MM.1S (cell line): ENCODE results near the gene CTNNAL1.

Source experiments
- DNase-seq: peaks from one replicate; pipeline ENCODE4 v3.0.0-alpha.2; 2015
- H2AFZ ChIP-seq: fragments of 300-600 bp; sonication (generic); 2 replicates; pipeline ENCODE4 v1.6.0; 2016; ENCODE audit warnings: antibody characterized with exemption, low read length
- H3F3A ChIP-seq: fragments of 300-600 bp; sonication (generic); 2 replicates; pipeline ENCODE4 v1.6.1; 2016; ENCODE audit warnings: mild to moderate bottlenecking, antibody characterized with exemption, low read length, moderate library complexity, mixed read lengths; ENCODE audit not compliant: insufficient read depth
- H3K27ac ChIP-seq: fragments of 300-600 bp; sonication (generic); 2 replicates; pipeline ENCODE4 v1.5.1; 2016; ENCODE audit warnings: mild to moderate bottlenecking, low read length
- H3K27me3 ChIP-seq: fragments of 300-600 bp; sonication (generic); replicated peaks from 2 replicates; pipeline ENCODE4 v1.6.0; 2016; ENCODE audit warnings: low read length; ENCODE audit not compliant: insufficient read depth
- H3K36me3 ChIP-seq: fragments of 300-600 bp; sonication (generic); replicated peaks from 2 replicates; pipeline ENCODE4 v1.6.1; 2016; ENCODE audit warnings: mild to moderate bottlenecking, low read length, mixed read lengths; ENCODE audit not compliant: insufficient read depth
- H3K4me1 ChIP-seq: fragments of 300-600 bp; sonication (generic); 2 replicates; pipeline ENCODE4 v1.6.1; 2016; ENCODE audit warnings: low read length, mixed read lengths
- H3K4me2 ChIP-seq: fragments of 300-600 bp; sonication (generic); 2 replicates; pipeline ENCODE4 v1.6.0; 2016; ENCODE audit warnings: low read depth, low read length
- H3K4me3 ChIP-seq: fragments of 300-600 bp; sonication (generic); 2 replicates; pipeline ENCODE4 v1.5.1; 2016; ENCODE audit warnings: low read length, mixed read lengths
- H3K79me2 ChIP-seq: fragments of 300-600 bp; sonication (generic); 2 replicates; pipeline ENCODE4 v1.6.1; 2016; ENCODE audit warnings: mixed run types, low read length, mixed read lengths
- H3K9ac ChIP-seq: fragments of 300-600 bp; sonication (generic); 2 replicates; pipeline ENCODE4 v1.6.1; 2016; ENCODE audit warnings: low read length, mixed read lengths
- H3K9me2 ChIP-seq: fragments of 300-600 bp; sonication (generic); replicated peaks from 2 replicates; pipeline ENCODE4 v1.6.1; 2016; ENCODE audit warnings: mild to moderate bottlenecking, low read length, mixed read lengths; ENCODE audit not compliant: insufficient read depth
- H3K9me3 ChIP-seq: fragments of 300-600 bp; sonication (generic); replicated peaks from 2 replicates; pipeline ENCODE4 v1.6.1; 2016; ENCODE audit warnings: mild to moderate bottlenecking, low read length, mixed read lengths; ENCODE audit not compliant: insufficient read depth
- H4K20me1 ChIP-seq: fragments of 300-600 bp; sonication (generic); 2 replicates; pipeline ENCODE4 v1.6.1; 2016; ENCODE audit warnings: mild to moderate bottlenecking, low read length, moderate library complexity, mixed read lengths; ENCODE audit not compliant: insufficient read depth
- CTCF ChIP-seq: fragments of 300-600 bp; sonication (generic); IDR thresholded peaks from 2 replicates; pipeline ENCODE4 v1.5.1; 2016; ENCODE audit warnings: antibody characterized with exemption, low read length, mixed read lengths
- EZH2 ChIP-seq: fragments of 300-600 bp; sonication (generic); optimal IDR thresholded peaks from 2 replicates; pipeline ENCODE3; 2017; ENCODE audit warnings: low read depth, mild to moderate bottlenecking, antibody characterized with exemption, low read length, mixed read lengths
- EZH2phosphoT487 ChIP-seq: fragments of 300-600 bp; sonication (generic); IDR thresholded peaks from 2 replicates; pipeline ENCODE4 v1.6.1; 2018; ENCODE audit warnings: antibody characterized with exemption, low read length

The CTNNAL1 gene

GRCh38 chr9:108991479-108991878 lies 21.8 kb downstream of the CTNNAL1 start:
- no peaks in the 10 kb centered on the region for H3F3A ChIP-seq
- no peaks in the 10 kb centered on the region for H4K20me1 ChIP-seq
- no peak overlapping the region for H3K4me3 ChIP-seq
- peaks cover 15% of the 10 kb centered on the region for H3K79me2 ChIP-seq
- no peak overlapping the region for H2AFZ ChIP-seq
- TF ChIP-seq CTCF (no peak), EZH2 (no peak), EZH2phosphoT487 (no peak)
- no peaks in the 10 kb centered on the region for H3K4me1 ChIP-seq
- H3K36me3 ChIP-seq, result peaks cover 5% of the 10 kb centered on the region; the same call in 1 of the 2 replicates
- H3K27ac ChIP-seq, result no peak overlapping the region
- no peaks in the 10 kb centered on the region for H3K9me2 ChIP-seq
- no peaks in the 10 kb centered on the region for H3K9me3 ChIP-seq
- no peaks in the 10 kb centered on the region for H3K27me3 ChIP-seq
- no peak for DNase-seq
- H3K4me2 ChIP-seq, result no peak overlapping the region
- H3K9ac ChIP-seq, result no peak overlapping the region

- Histone ChIP-seq H3K79me2 (no peaks in the 10 kb centered on the region), H3K27me3 (no peaks in the 10 kb centered on the region), H3K36me3 (peaks cover under 1% of the 10 kb centered on the region; the same call in 1 of the 2 replicates), H3F3A (no peaks in the 10 kb centered on the region), H3K4me1 (no peaks in the 10 kb centered on the region), H3K9me2 (no peaks in the 10 kb centered on the region), H2AFZ (no peak overlapping the region), H3K4me2 (no peak overlapping the region), H3K27ac (no peak overlapping the region), H3K9ac (no peak overlapping the region), H3K9me3 (no peaks in the 10 kb centered on the region), H4K20me1 (no peaks in the 10 kb centered on the region), H3K4me3 (no peak overlapping the region)
- TF ChIP-seq EZH2 (no peak), CTCF (no peak), EZH2phosphoT487 (no peak)
- DNase-seq, result no peak
Measured at GRCh38 chr9:108983885-108984284, 29.4 kb downstream of the CTNNAL1 start.

- H3F3A ChIP-seq, result no peaks in the 10 kb centered on the region
- no peak for TF ChIP-seq CTCF
- no peak for TF ChIP-seq EZH2
- no peak for TF ChIP-seq EZH2phosphoT487
- no peaks in the 10 kb centered on the region for H3K36me3 ChIP-seq
- no peak for DNase-seq
- H3K27me3 ChIP-seq, result no peaks in the 10 kb centered on the region
- no peak overlapping the region for H2AFZ ChIP-seq
- H3K9me3 ChIP-seq, result no peaks in the 10 kb centered on the region
- H3K4me1 ChIP-seq, result no peaks in the 10 kb centered on the region
- H3K79me2 ChIP-seq, result no peaks in the 10 kb centered on the region
- H4K20me1 ChIP-seq, result no peaks in the 10 kb centered on the region
- H3K9ac ChIP-seq, result no peak overlapping the region
- H3K4me3 ChIP-seq, result no peak overlapping the region
- H3K4me2 ChIP-seq, result no peak overlapping the region
- no peak overlapping the region for H3K27ac ChIP-seq
- no peaks in the 10 kb centered on the region for H3K9me2 ChIP-seq
Measured at GRCh38 chr9:108980893-108981292, 32.4 kb downstream of the CTNNAL1 start.
